Stimulated activated CD4-positive, alpha-beta T cell treated with anti-CD3 and anti-CD28 coated beads, Interleukin-12 subunit alpha, Interleukin-12 subunit beta, amount 100 ng/mL, for 48 hours (primary cell): Measurements from ENCODE around the gene ENTREP1.
"Not testable (repeated sequence)": the region's sequence is repeated elsewhere in the genome, so short reads cannot be mapped to it uniquely, and the experiment has no call there.

Experiments
- DNase-seq, 3 donors: peaks; one replicate each; pipeline ENCODE4 v3.0.0-alpha.2; 2020; ENCODE audit warnings: low read depth in 2 of 3, low spot score in 1 of 3

Gene ENTREP1

GRCh38 chr9:69409936-69410335 is 84.9 kb downstream of the ENTREP1 start:
- not testable (repeated sequence) for DNase-seq

- DNase-seq, result no peak
These were observed 86.2 kb downstream of the ENTREP1 start for GRCh38 chr9:69411246-69411645.

- no peak for DNase-seq
These were observed 87.1 kb downstream of the ENTREP1 start for GRCh38 chr9:69411931-69412740.

GRCh38 chr9:69412741-69413150 is 87.7 kb downstream of the ENTREP1 start:
- DNase-seq, result no peak

GRCh38 chr9:69420611-69421270 is 95.7 kb downstream of the ENTREP1 start:
- DNase-seq, result no peak

GRCh38 chr9:69421908-69422801 is 97.1 kb downstream of the ENTREP1 start:
- DNase-seq, result peak; percentile 10 to 41 (median 15)

- DNase-seq, result no peak
These were observed 100.3 kb downstream of the ENTREP1 start for GRCh38 chr9:69425136-69425801.

- no peak for DNase-seq
These were observed 102.3 kb downstream of the ENTREP1 start for GRCh38 chr9:69427286-69427685.

- no peak for DNase-seq
These were observed 103.2 kb downstream of the ENTREP1 start for GRCh38 chr9:69428017-69428785.

- no peak for DNase-seq
These were observed 104.3 kb downstream of the ENTREP1 start for GRCh38 chr9:69429281-69429680.

- DNase-seq, result no peak
These were observed 105.2 kb downstream of the ENTREP1 start for GRCh38 chr9:69430206-69430605.

GRCh38 chr9:69431203-69431602 is 106.2 kb downstream of the ENTREP1 start:
- no peak for DNase-seq

GRCh38 chr9:69431777-69432176 is 106.8 kb downstream of the ENTREP1 start:
- DNase-seq, result no peak

- DNase-seq, result no peak
These were observed 107.6 kb downstream of the ENTREP1 start for GRCh38 chr9:69432623-69433022.

GRCh38 chr9:69433392-69433791 is 108.4 kb downstream of the ENTREP1 start:
- DNase-seq, result no peak

- DNase-seq, result no peak
These were observed 109.0 kb downstream of the ENTREP1 start for GRCh38 chr9:69433968-69434367.

- not testable (repeated sequence) for DNase-seq
These were observed 114.6 kb downstream of the ENTREP1 start for GRCh38 chr9:69439654-69440053.

GRCh38 chr9:69440254-69440955 is 115.4 kb downstream of the ENTREP1 start:
- not testable (repeated sequence) for DNase-seq
